Activated CD4-positive, alpha-beta memory T cell treated with anti-CD3 and anti-CD28 coated beads for 36 hours (primary cell): ENCODE data around the gene SPRR2D. TPM values are rescaled to one million over a fixed set of nuclear protein-coding genes. Genes with fewer than 3 reads are reported as not detected.

Source experiments
- CTCF ChIA-PET: fragments of 350-600 bp; sonication (Branson Sonifier 250); formaldehyde crosslinking; loops from one replicate; lab custom pipeline; 2021; ENCODE audit warnings: antibody characterized with exemption, inconsistent platforms; lab: Charles Lee
- POLR2A ChIA-PET: fragments of 350-600 bp; sonication (Branson Sonifier 250); formaldehyde crosslinking; loops from one replicate; lab custom pipeline; 2021; ENCODE audit warnings: antibody characterized with exemption; lab: Charles Lee
- DNase-seq: peaks from one replicate; pipeline ENCODE4 v3.0.0-alpha.2; 2020
- H3K27ac Mint-ChIP-seq: one replicate; pipeline ENCODE4 v1.8.0; 2021; ENCODE audit warnings: mixed read lengths
- H3K27me3 Mint-ChIP-seq: one replicate; pipeline ENCODE4 v1.8.0; 2021; ENCODE audit warnings: mixed read lengths
- H3K36me3 Mint-ChIP-seq: one replicate; pipeline ENCODE4 v1.8.0; 2021; ENCODE audit warnings: mixed read lengths
- H3K4me1 Mint-ChIP-seq: one replicate; pipeline ENCODE4 v1.8.0; 2021; ENCODE audit warnings: low read depth, mixed read lengths
- H3K4me3 Mint-ChIP-seq: one replicate; pipeline ENCODE4 v1.8.0; 2021; ENCODE audit warnings: mild to moderate bottlenecking, mixed read lengths
- H3K9me3 Mint-ChIP-seq: one replicate; pipeline ENCODE4 v1.8.0; 2021; ENCODE audit warnings: mixed read lengths
- intact Hi-C: fragments of 100-400 bp; cut with micrococcal nuclease; formaldehyde crosslinking; loops from one replicate; pipeline ENCODE4 v1.15.1; 2023
- total RNA-seq, 2 experiments: library from RNA; stranded (reverse); gene quantifications; one replicate each; pipeline ENCODE4 v1.2.3, GENCODE V29; 2021

The SPRR2D gene
- total RNA-seq, 2 experiments from 2014 or later: not detected

GRCh38 chr1:152998476-152998875 lies 42.4 kb downstream of the SPRR2D start:
- Mint-ChIP-seq H3K27ac (no peak overlapping the region), H3K36me3 (no peaks in the 10 kb centered on the region), H3K27me3 (peaks cover 14% of the 10 kb centered on the region), H3K4me1 (no peaks in the 10 kb centered on the region), H3K9me3 (no peaks in the 10 kb centered on the region), H3K4me3 (no peak overlapping the region)
- ChIA-PET CTCF (no interaction called here), POLR2A (no interaction called here)
- no peak for DNase-seq
- intact Hi-C loops: no loop called here

DNA sequence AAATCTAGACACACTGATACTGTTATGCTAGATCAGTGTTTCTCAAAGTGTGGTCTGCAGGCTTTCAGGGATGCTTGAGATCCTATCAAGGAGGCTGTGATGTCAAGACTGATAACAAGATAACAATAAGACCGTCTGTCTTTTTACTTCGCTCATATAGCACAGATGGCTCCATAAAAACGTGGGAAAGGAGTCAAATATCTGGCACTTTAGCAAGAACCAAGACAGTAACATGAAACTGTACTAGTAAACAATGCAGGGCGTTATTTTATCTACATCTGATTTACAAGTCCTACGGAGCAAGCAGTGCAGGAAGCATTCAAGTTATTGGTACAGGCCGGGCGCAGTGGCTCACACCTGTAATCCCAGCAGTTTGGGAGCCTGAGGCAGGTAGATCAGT lies 43.0 kb downstream of the SPRR2D start:
- H3K9me3 Mint-ChIP-seq: no peaks in the 10 kb centered on the region
- H3K4me1 Mint-ChIP-seq: no peaks in the 10 kb centered on the region
- H3K27me3 Mint-ChIP-seq: peaks cover 14% of the 10 kb centered on the region
- POLR2A ChIA-PET: no interaction called here
- no peak for DNase-seq
- H3K4me3 Mint-ChIP-seq: no peak overlapping the region
- CTCF ChIA-PET: no interaction called here
- H3K36me3 Mint-ChIP-seq: no peaks in the 10 kb centered on the region
- no peak overlapping the region for H3K27ac Mint-ChIP-seq
- intact Hi-C loops: no loop called here

- Mint-ChIP-seq H3K4me3 (no peak overlapping the region), H3K27ac (no peak overlapping the region), H3K36me3 (no peaks in the 10 kb centered on the region), H3K27me3 (peaks cover 14% of the 10 kb centered on the region), H3K9me3 (no peaks in the 10 kb centered on the region), H3K4me1 (no peaks in the 10 kb centered on the region)
- ChIA-PET POLR2A (no interaction called here), CTCF (no interaction called here)
- DNase-seq: no peak
- intact Hi-C loops: no loop called here
These were observed 44.1 kb downstream of the SPRR2D start for GRCh38 chr1:152996633-152997400.

GRCh38 chr1:152995842-152996241 lies 45.1 kb downstream of the SPRR2D start:
- ChIA-PET CTCF (no interaction called here), POLR2A (no interaction called here)
- H3K27me3 Mint-ChIP-seq: peaks cover 12% of the 10 kb centered on the region
- no peak overlapping the region for H3K4me3 Mint-ChIP-seq
- H3K9me3 Mint-ChIP-seq: no peaks in the 10 kb centered on the region
- H3K27ac Mint-ChIP-seq: no peak overlapping the region
- DNase-seq: no peak
- H3K36me3 Mint-ChIP-seq: no peaks in the 10 kb centered on the region
- no peaks in the 10 kb centered on the region for H3K4me1 Mint-ChIP-seq
- intact Hi-C loops: no loop called here

DNA sequence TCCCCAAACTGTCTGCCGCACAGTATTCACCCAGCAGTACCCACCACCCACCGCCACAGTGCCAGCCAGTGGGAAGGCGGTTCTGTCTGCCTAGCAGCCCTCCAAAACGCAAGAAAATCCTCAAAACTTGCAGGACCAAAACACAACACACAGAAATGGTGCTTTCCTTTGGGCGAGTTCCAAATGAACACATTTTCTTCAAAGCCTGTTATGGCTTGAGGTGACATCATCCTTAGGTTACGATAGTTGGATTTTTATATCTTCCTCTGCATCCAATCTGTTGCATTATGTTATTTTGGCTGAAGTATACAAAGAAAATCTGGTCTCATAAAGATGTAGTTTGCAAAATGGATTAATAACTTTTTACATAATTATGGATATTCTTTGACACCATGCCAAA lies 47.7 kb downstream of the SPRR2D start:
- Mint-ChIP-seq H3K27me3 (peaks cover 7% of the 10 kb centered on the region), H3K9me3 (no peaks in the 10 kb centered on the region), H3K36me3 (no peaks in the 10 kb centered on the region), H3K4me3 (no peak overlapping the region), H3K4me1 (no peaks in the 10 kb centered on the region), H3K27ac (no peak overlapping the region)
- POLR2A ChIA-PET: no interaction called here
- intact Hi-C loops: no loop called here
- CTCF ChIA-PET: no interaction called here
- no peak for DNase-seq

Other genes with a start within 250 kb of the SPRR2D start
- not detected for gene LCE1D, start 244.4 kb downstream of the SPRR2D start, total RNA-seq
- not detected for gene LCE1C, start 234.5 kb downstream of the SPRR2D start, total RNA-seq
- gene LCE1B, start 229.1 kb downstream of the SPRR2D start, total RNA-seq: not detected
- not detected for gene LCE1A, start 213.6 kb downstream of the SPRR2D start, total RNA-seq
- not detected for gene LCE6A, start 198.3 kb downstream of the SPRR2D start, total RNA-seq
- gene LCE7A, start 181.1 kb downstream of the SPRR2D start, total RNA-seq: not detected
- not detected for gene SMCP, start 162.8 kb downstream of the SPRR2D start, total RNA-seq
- not detected for gene IVL, start 132.6 kb downstream of the SPRR2D start, total RNA-seq
- not detected for gene SPRR5, start 93.9 kb downstream of the SPRR2D start, total RNA-seq
- not detected for gene SPRR4, start 70.5 kb downstream of the SPRR2D start, total RNA-seq
- gene SPRR1A, start 57.0 kb downstream of the SPRR2D start, total RNA-seq: not detected
- not detected for gene SPRR3, start 39.4 kb downstream of the SPRR2D start, total RNA-seq
- not detected for gene SPRR1B, start 9.9 kb downstream of the SPRR2D start, total RNA-seq
- not detected for gene SPRR2A, start 16.4 kb upstream of the SPRR2D start, total RNA-seq
- not detected for gene SPRR2B, start 30.5 kb upstream of the SPRR2D start, total RNA-seq
- gene SPRR2E, start 53.4 kb upstream of the SPRR2D start, total RNA-seq: not detected
- gene SPRR2F, start 72.4 kb upstream of the SPRR2D start, total RNA-seq: not detected
- not detected for gene SPRR2G, start 109.8 kb upstream of the SPRR2D start, total RNA-seq
- gene LELP1, start 162.3 kb upstream of the SPRR2D start, total RNA-seq: not detected
- gene PRR9, start 176.5 kb upstream of the SPRR2D start, total RNA-seq: not detected
- gene LORICRIN, start 218.6 kb upstream of the SPRR2D start, total RNA-seq: under 1 TPM in 1 of 2 experiments, not detected in 1; 0.19 TPM